AG04449 (cell line): ENCODE measurements around the gene GDI1.

Experiments used
- CTCF ChIA-PET: fragments of 350-600 bp; formaldehyde crosslinking; extraction: SDS; loops from one replicate; lab custom pipeline; 2021; ENCODE audit warnings: antibody characterized with exemption; lab: Yijun Ruan, JAX
- POLR2A ChIA-PET: fragments of 400-600, 350-600 bp; formaldehyde crosslinking; extraction: SDS; loops from one replicate; lab custom pipeline; 2020; ENCODE audit warnings: antibody characterized with exemption, inconsistent platforms; lab: Yijun Ruan, JAX
- DNase-seq: peaks from one replicate; pipeline ENCODE4 v3.0.0-alpha.2; 2010; ENCODE audit warnings: low read depth, low spot score
- H3K4me3 ChIP-seq: 2 replicates; pipeline ENCODE4 v1.5.1; 2011; ENCODE audit warnings: low read depth, mild to moderate bottlenecking, control low read depth, low read length
- CTCF ChIP-seq: IDR thresholded peaks from one replicate; pipeline ENCODE4 v1.5.1; 2011; ENCODE audit warnings: mild to moderate bottlenecking, moderate library complexity, low read length, control low read depth, inconsistent platforms; ENCODE audit not compliant: insufficient read depth; ENCODE audit errors: missing control alignments

GDI1 gene

GRCh38 chrX:154402622-154403127, 34.3 kb upstream of the GDI1 start:
- ChIA-PET POLR2A (interaction anchor here (1.1 kb wide), 1 partner anchor 34 kb away, joined by 3 read pairs; no protein-coding TSS in a partner anchor), CTCF (no interaction called here)
- H3K4me3 ChIP-seq = no peak overlapping the region
- no peak for TF ChIP-seq CTCF
- no peak for DNase-seq

- H3K4me3 ChIP-seq = no peak overlapping the region
- CTCF ChIA-PET = no interaction called here
- DNase-seq = no peak
- POLR2A ChIA-PET = no interaction called here
- TF ChIP-seq CTCF = no peak
These were observed 33.8 kb upstream of the GDI1 start for GRCh38 chrX:154403192-154403591.

GRCh38 chrX:154403858-154404257, 33.1 kb upstream of the GDI1 start:
- no peak for TF ChIP-seq CTCF
- no peak for DNase-seq
- POLR2A ChIA-PET = no interaction called here
- no peak overlapping the region for H3K4me3 ChIP-seq
- CTCF ChIA-PET = no interaction called here

- POLR2A ChIA-PET = no interaction called here
- no peak for DNase-seq
- CTCF ChIA-PET = no interaction called here
- TF ChIP-seq CTCF = no peak
- no peak overlapping the region for H3K4me3 ChIP-seq
These were observed 32.2 kb upstream of the GDI1 start for GRCh38 chrX:154404625-154405192.

GRCh38 chrX:154408659-154409221, 28.2 kb upstream of the GDI1 start:
- no peak for TF ChIP-seq CTCF
- POLR2A ChIA-PET = interaction anchor here (2.2 to 2.3 kb wide), 2 partner anchors 9 to 11 kb away, joined by 10 to 15 read pairs; partner anchors contain the start of gene RPL10
- DNase-seq = no peak
- CTCF ChIA-PET = interaction anchor here (2.7 kb wide), 1 partner anchor 10 kb away, joined by 12 read pairs; the partner anchor contains the start of gene RPL10
- H3K4me3 ChIP-seq = peak overlapping the region; percentile 56

- TF ChIP-seq CTCF = no peak
- H3K4me3 ChIP-seq = peak within 1 kb of the TSS; percentile 56
- CTCF ChIA-PET = interaction anchor here (0.9 to 2.7 kb wide), 4 partner anchors 10 to 127 kb away, joined by 3 to 12 read pairs (median 6); partner anchors contain the start of gene RPL10
- DNase-seq = no peak
- POLR2A ChIA-PET = interaction anchor here (2.2 to 2.3 kb wide), 2 partner anchors 9 to 12 kb away, joined by 10 to 15 read pairs; partner anchors contain the start of gene RPL10
These were observed 27.6 kb upstream of the GDI1 start, which contains the start of gene DNASE1L1 for GRCh38 chrX:154409222-154409871. Gene DNASE1L1, minus strand, starts transcription at chrX:154409254. Its CDS starts 3,686 bp downstream, at chrX:154405568.
